Dermis microvascular lymphatic vessel endothelial cell (primary cell): ENCODE measurements around the gene CAMSAP1. TPM values are rescaled to one million over a fixed set of nuclear protein-coding genes. Genes with fewer than 3 reads are reported as not detected.

ENCODE experiments used
- DNase-seq, 2 donors: peaks; one replicate each; pipeline versions ENCODE4 v3.0.0 to v3.0.0-alpha.2; 2010; ENCODE audit warnings: low read depth in 2 of 2
- total RNA-seq: library from RNA; depleted of rRNA; stranded (reverse); fragments of >200 nt; gene quantifications from 2 replicates; pipeline ENCODE4 v1.2.1, GENCODE V29; 2014

CAMSAP1 gene
- total RNA-seq, 1 donor from 2014 or later = 11.9 TPM

DNA sequence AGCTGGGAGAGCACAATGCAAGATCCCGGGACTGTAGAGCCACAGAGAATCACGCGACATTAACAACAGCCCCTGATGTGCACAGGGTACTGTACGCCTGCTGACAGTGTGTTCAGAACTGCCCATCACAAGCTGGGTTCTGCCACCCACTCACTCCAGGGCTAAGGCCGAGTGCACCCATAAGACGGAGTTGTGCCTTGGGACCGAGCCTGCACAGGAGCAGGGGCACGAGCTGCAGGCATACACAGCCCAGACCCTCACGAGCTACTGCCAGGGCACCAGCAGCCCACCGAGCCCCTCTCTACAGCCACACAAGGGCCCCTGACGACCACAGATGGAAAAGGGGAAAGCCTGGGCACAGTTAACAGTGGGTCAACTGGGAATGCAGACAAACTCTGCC, 67.8 kb downstream of the CAMSAP1 start:
- DNase-seq = no peak

DNA sequence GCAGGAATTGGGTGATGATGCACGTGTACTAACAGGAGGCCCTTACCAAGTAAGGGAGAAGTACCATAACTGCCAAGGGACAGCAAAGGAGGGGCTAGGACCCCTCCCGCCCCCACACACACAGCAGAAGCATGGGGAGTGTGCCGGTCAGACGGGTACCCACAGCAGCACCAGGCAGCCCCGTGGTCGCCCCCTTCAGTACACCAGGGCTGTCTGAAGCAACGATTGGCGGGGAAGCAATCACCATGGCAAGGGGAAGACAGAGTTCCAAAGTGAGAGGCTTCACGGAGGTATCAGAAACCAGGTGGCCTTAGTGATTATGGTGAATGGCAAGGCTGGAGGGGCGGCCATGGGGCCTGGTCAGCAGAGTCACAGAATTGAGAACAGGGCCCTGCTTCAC, 72.2 kb downstream of the CAMSAP1 start:
- no peak for DNase-seq

DNA sequence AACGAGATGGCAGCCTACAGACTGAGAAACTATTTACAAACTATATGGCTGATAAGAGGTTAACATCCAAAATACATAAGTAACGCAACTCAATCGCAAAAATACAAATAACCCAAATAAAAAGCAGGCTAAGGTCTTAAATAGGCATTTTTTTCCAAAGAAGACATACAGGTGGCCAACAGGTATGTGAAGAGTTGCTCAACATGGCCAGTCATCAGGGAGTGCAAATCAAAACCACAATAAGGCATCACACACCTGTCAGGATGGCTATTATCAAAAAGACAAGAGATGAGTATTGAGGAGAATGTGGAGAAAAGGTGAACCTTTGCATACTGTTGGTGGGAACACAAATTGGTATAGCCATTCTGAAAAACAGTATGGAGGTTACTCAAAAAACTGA, 73.5 kb downstream of the CAMSAP1 start:
- DNase-seq = no peak

GRCh38 chr9:135830496-135830895, 76.8 kb downstream of the CAMSAP1 start:
- no peak for DNase-seq

DNA sequence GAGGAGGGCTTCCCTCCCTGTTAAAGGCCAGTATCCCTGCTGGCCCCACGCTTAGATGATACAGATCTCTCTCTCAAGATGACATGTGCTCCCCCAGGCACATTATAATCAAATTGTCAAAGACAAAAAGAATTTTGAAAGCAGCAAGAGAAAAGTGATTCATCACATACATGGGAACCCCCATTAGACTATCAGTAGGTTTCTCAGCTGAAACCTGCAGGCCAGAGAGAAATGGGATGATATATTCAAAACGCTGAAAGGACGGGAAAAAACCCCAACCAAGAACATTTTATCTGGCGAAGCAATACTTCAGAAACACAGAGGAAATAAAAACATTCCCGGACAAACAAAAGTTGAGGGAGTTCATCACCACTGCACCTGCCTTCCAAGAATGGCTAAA, 78.7 kb downstream of the CAMSAP1 start:
- DNase-seq = no peak

GRCh38 chr9:135827866-135828580, 79.3 kb downstream of the CAMSAP1 start:
- no peak for DNase-seq

DNA sequence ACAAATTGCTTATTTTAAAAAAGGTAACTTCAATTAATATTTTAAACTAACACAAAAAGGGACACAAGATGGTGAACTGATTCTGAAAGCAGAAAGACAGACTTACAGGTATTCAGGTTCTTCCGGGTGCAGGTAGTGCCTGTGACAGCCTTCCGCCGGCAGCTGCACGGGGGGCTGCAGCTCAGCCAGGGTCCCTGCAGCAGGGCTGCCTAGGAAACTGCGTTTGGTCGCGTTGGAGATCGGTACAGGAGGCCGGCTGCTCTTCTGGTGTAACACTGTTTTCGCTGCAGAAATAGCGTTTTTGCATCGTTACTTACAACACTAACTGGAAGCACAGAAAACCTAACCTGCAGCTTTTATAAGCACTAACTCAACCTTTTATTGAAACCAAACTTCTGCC, 80.0 kb downstream of the CAMSAP1 start:
- DNase-seq = no peak

GRCh38 chr9:135826188-135826545, 81.2 kb downstream of the CAMSAP1 start:
- no peak for DNase-seq

GRCh38 chr9:135825435-135826187, 81.7 kb downstream of the CAMSAP1 start:
- DNase-seq = no peak

DNA sequence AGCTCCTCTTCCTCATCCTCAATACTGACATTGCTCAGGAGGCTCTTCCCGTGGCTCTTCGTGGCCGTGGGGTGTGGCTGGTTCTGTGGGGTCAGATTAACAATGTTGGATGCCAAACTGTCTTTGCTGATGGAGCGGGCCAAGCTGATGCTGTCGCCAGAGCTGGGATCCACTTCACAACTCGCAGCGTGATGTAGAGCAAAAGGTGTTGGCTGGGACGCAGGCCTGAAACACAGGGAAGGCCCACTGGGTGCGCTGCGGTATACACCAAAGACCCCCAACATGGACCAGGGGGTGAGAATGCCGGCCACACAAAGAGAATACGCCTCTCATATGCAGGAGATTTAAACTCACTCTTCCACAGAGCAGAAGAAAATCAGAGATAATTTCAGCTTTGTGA, 84.3 kb downstream of the CAMSAP1 start:
- DNase-seq = no peak

GRCh38 chr9:135822374-135822755, 85.0 kb downstream of the CAMSAP1 start:
- no peak for DNase-seq

GRCh38 chr9:135821733-135822373, 85.5 kb downstream of the CAMSAP1 start:
- no peak for DNase-seq

DNA sequence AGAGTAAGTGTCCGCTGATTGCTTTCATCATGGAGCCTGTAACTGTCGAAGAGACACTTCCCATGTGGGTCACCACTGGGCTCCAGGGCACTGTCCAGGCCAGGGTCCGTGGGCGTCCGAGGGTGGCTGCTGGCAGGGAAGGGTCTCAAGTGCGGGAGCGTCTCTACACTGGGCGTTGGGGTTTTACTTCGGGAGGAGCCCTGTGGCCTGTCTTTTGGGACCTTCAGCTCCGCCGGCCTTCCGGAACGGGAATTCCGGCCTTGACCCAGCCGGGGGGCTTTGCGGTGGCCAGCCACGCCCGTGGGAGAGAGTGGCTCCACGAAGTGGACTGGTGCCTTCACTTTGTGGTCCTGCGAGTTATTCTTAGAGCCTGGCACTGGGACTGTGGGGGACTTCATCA, 86.2 kb downstream of the CAMSAP1 start:
- no peak for DNase-seq

DNA sequence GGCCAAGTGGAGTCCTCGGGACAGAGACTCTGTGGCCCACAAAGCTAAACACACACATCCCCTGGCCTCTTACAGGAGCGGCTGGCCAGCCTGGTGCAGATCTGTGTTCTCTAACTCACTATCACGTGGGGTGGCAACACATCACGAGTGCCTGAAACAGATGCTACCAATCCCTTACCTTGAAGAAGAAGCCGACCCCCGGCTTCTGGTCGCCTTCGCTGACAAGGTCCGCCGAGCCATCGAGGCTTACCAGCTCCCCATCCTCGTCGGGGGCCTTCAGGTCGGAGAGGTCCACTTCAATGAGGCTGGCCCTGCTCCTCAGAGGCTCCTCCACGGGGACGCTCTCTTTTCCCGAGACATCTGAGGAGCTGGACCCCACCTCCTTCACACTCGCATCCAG, 86.7 kb downstream of the CAMSAP1 start:
- DNase-seq = no peak

DNA sequence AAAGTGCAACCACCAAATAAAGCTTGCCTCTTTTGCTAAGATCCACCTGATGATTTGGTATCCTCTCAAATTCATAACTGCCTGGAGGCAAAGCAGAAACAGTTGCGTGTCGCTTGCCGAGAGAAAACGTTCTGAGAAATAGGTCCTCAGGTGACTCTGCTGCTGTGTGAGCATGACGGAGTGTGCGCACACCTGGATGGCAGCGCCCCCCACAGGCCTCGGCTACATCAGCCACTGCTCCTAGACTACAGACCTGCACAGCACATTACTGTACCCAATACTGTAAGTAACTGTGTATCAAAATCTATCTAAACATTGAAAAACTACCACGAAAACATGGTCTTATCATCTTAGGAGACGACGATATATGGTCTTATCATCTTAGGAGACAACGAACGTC, 87.4 kb downstream of the CAMSAP1 start:
- no peak for DNase-seq

- no peak for DNase-seq
Measured at GRCh38 chr9:135818718-135819475, 88.4 kb downstream of the CAMSAP1 start.

DNA sequence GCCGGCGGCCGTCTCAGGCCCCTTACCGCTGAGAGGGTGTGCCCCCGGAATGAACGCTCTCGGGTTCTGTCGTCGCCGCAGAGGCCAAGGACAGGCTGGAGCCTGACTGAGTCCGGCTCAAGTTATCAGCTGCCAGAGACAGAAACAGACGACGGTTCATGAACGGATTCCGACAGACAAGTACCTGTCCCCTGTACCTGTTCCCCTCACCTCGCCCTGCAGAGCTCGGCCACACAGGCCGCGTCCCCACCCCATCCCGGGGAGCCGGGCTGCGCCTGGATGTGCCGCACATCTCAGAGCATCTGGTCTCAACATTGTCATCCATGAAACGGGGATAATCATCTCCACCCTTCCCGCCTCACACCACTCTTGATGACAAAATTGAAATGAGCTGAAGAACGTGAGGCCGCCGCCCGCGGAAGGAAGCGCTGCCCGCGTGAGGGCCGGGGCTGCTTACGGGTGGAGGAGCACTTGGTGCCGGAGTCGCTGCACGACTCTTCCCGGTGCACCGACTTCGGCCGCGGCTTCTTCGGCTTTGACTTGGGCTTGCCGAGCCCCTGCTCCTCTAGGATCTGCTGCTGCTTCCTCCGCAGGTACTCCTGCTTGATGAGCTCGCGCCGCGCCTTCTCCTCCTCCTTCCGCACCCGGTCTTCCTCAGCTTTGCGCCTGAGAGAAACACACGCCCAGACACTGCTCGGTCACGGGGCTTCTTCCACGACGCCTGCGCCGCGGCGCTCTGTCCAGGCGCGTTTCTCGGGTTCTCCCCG, 89.2 kb downstream of the CAMSAP1 start:
- DNase-seq = no peak

DNA sequence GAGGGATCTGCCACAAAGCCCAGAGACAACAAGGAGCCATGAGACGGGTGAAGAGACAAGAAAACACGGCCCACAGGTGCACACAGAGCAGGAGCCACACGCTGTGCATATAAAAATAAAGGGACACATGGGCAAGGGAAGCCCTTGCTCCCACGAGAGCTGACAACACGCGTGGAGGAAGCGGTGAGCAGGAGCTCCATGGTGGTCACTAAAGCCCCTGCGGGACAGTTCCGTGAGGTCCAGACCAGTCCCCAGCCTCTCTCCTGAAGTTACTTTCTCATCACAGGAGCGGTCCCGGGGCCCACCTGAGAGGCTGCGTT, 90.7 kb downstream of the CAMSAP1 start:
- DNase-seq = no peak

DNA sequence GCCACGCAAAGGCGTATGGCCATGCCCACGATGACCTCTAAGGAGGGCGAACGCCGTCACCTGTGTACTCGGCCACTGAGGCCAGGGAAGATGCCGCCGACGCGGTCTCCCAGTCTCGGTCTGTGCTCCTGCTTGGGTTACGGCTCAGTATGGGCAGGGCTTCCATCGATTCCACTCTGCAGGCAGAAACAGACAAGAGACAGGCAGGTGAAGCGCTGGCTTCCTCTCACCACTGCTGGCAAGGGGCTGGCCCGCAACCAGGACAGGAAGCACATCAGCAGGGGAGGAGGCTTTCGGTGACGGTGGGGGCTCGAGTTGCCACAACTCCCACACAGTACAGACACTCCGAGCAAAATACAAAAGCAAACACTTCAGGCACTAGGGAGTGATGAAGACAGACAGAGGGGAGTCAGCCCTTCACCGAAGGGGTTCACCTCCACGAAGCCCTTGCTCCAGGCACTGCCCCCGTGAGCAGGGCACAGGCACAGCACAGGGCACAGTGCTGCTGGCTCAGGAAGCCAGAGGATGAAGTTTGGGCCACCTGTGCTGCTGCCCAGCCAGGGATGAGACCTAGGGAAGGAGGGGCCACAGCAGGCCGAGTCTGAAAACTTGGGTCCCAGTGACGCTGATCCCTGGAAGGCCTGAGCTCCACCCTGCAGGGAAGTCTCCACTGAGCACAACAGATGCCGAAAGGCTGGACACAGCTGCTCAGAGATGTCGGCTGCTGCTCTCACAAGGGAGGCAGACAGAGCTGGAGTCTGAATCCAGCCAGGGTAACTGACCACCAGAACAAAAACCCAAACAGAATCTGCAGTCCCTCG, 91.3 kb downstream of the CAMSAP1 start:
- DNase-seq = no peak

- DNase-seq = no peak
Measured at GRCh38 chr9:135815413-135815812, 91.9 kb downstream of the CAMSAP1 start.
